Measurements from ENCODE around the gene ANKS1B. TPM values are rescaled to one million over a fixed set of nuclear protein-coding genes. Genes with fewer than 3 reads are reported as not detected.

The ANKS1B gene
- total RNA-seq, 2 experiments from 2014 or later, result not detected

DNA sequence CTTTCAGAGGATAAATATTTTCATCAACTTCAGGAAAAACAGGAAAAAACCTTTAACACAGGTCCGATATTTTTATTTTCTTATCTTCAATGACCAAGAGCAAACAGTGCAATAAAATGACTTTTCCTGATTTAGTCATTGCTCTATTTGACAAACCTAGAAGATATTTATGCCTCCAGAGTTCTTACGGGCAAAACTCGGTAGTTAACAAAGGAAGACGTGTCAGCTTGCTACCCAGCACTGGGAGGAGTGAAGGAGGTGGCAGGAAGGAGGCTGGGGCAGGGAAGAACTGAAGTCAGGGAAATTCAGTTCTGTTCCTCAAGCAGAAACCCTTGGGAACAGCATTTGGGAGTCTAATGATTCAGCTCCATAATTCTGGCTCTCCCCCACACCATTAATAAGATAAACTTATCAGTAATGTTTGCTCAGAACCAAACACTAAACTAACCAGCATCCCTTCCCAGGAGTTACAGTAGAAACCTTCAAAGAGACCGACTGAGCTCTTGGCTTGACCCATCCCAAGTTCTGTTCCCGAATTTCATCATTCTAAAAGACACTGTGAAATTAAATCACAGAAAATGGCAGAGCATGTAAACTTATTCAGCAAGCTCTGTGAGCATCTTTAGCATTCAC, 1176.4 kb downstream of the ANKS1B start:
- no peak for DNase-seq
- Mint-ChIP-seq H3K27me3 (peaks cover 3% of the 10 kb centered on the region), H3K9me3 (no peaks in the 10 kb centered on the region), H3K4me3 (no peak overlapping the region), H3K4me1 (no peaks in the 10 kb centered on the region), H3K27ac (no peak overlapping the region), H3K36me3 (no peaks in the 10 kb centered on the region)

DNA sequence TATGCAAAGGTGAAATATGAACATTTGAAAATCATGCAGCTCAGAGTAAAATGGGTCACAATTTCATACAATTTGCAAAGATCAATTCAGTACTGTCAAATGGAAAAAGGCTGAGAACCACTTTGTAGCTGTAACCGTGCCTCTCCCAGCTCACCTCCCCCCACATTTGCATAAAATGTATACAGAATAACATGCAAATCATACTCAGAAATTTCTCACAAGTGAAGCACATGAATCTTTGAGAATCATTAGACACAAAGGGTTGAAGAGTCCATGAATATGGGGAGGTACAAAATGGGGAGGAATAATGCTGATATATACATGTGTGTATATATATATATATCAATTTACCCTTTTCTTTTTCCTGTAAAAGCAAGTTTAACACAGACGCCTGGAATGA, 1177.5 kb downstream of the ANKS1B start:
- DNase-seq, result no peak
- peaks cover 3% of the 10 kb centered on the region for H3K27me3 Mint-ChIP-seq

DNA sequence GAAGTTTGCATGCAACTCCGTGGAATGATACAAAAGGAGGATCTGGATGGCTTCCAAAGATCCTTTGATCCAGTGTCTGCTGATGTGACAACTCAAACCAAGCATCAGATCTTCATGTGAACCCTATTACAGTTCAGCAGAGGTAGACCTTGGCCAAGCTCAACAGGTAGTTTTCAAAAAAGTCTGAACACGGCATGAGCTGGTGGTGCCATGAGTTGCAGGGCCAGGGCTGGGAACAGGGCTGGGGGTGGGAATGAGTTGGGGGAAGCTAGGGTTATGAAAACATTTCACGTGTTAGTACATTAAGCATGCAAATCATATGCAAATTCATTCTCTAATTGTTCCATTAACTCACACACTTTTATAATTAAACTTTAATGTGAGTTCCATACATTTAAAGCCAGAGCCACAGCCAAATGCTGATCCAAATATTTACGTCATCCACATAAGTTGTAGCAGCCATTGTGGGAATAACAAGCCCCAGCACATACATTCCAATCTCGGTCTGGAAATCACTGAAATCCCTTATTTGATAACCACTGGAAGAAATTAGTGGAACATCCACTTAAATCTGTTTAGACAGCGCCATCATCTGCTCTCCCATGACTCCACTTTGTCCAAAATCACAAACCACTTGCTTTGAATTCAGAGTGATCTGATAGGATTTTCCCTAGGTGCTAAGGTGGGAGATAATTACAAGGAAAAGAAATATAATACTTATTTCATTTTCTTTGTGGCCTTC, 1181.1 kb downstream of the ANKS1B start:
- Mint-ChIP-seq H3K4me3 (no peak overlapping the region), H3K36me3 (no peaks in the 10 kb centered on the region), H3K27me3 (peaks cover 3% of the 10 kb centered on the region), H3K9me3 (no peaks in the 10 kb centered on the region), H3K4me1 (no peaks in the 10 kb centered on the region), H3K27ac (no peak overlapping the region)
- DNase-seq, result no peak

More for the DNA sequence above, 1177.5 kb downstream of the ANKS1B start:
- no peaks in the 10 kb centered on the region for H3K4me1 Mint-ChIP-seq
- no peaks in the 10 kb centered on the region for H3K9me3 Mint-ChIP-seq
- no peaks in the 10 kb centered on the region for H3K36me3 Mint-ChIP-seq
- H3K27ac Mint-ChIP-seq, result no peak overlapping the region
- H3K4me3 Mint-ChIP-seq, result no peak overlapping the region

DNA sequence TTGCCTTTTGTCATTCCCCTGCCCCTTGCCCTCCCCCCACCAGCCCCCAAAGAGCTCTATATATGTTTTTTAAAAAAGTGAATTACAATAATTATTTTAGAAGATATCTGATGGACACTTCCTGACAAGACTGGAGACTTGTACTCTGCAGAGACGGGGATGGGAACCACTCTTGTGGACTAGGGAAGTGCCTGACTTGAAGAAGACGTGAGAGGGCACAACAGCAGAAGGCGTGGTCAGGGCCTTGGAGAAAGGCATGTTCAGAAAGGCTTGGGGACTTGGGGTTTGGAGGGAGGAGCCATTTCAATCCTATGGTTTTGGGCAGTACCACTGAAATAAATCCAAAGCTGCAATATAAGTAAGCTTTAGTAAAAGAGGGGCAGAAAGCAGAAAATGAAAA, 1184.9 kb downstream of the ANKS1B start:
- peaks cover 3% of the 10 kb centered on the region for H3K27me3 Mint-ChIP-seq

DNA sequence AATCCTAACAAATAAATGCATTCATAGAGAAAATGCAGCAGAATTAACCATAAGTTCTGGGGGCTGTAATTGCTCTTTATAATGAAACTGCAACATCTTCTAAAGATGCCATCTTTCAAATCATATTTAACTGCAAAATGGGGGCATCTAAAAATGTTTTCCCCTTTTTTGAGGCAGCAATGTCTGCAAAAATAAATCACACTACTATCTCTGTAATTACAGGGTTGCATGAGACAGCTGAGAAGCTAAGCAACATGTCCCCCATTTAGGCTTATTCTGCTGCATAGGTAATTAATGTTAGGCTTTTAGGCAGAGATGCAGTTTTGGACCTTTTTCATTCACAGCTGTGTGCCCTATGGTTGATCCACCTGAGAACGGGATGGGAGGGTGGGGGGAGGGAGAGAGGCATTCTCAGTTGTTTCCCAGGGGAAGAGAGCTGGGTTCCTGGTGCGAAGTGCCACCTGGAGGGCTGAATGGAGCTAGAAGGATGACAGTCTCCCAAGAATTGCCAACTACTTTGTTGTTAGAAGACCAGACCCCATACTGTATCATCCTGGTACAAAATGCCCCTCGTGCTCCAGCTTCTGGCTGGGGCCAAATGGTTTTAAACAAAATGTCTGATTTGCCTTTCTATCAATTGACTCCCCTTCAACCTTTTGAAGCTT, 1185.5 kb downstream of the ANKS1B start:
- H3K27me3 Mint-ChIP-seq, result peaks cover 3% of the 10 kb centered on the region
- no peaks in the 10 kb centered on the region for H3K9me3 Mint-ChIP-seq
- H3K36me3 Mint-ChIP-seq, result no peaks in the 10 kb centered on the region
- no peaks in the 10 kb centered on the region for H3K4me1 Mint-ChIP-seq
- no peak overlapping the region for H3K4me3 Mint-ChIP-seq
- no peak overlapping the region for H3K27ac Mint-ChIP-seq
- DNase-seq, result no peak

More for the DNA sequence above, 1184.9 kb downstream of the ANKS1B start:
- Mint-ChIP-seq H3K36me3 (no peaks in the 10 kb centered on the region), H3K27ac (no peak overlapping the region), H3K9me3 (no peaks in the 10 kb centered on the region), H3K4me1 (no peaks in the 10 kb centered on the region), H3K4me3 (no peak overlapping the region)
- no peak for DNase-seq

DNA sequence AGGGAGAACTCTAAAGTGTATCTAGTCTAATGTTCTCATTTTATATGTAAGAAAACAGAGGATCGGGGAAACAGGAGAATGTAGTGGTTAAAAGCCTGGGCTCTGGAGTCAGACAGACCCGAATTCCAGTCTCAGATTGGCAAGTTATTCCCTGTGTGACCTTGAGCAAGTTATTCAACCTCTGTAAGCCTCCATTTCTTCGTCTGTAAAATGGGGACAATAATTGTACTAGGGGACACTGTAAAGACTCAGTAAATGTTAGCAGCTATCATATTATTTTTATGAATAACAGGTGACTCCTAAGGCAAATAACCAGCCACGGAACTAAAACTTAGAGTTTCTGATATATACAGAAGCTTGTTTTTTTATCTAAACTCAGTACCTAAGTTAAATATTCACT, 1187.5 kb downstream of the ANKS1B start:
- no peaks in the 10 kb centered on the region for H3K36me3 Mint-ChIP-seq

DNA sequence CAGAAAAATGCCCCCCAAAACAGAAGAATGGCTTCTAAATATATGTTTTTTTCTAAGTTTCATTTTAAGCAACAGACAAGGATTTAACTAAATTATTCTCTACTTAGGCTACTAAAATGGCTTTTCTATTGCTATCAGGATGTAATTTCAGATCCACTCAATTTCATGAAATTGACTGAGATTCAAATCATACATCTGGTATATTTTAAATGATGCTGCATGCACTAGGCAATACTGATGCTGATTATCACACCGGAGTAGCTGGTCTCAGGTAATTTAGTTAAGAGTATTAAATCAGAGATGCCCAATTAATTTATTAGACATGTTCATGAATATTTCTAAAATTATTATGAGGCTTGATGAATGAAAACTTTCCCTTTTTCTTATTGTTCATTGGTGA, 1188.0 kb downstream of the ANKS1B start:
- no peak for DNase-seq
- H3K27me3 Mint-ChIP-seq, result no peaks in the 10 kb centered on the region
- H3K4me3 Mint-ChIP-seq, result no peak overlapping the region
- no peak overlapping the region for H3K27ac Mint-ChIP-seq
- H3K9me3 Mint-ChIP-seq, result no peaks in the 10 kb centered on the region
- no peaks in the 10 kb centered on the region for H3K36me3 Mint-ChIP-seq
- no peaks in the 10 kb centered on the region for H3K4me1 Mint-ChIP-seq

More for the DNA sequence above, 1187.5 kb downstream of the ANKS1B start:
- H3K27me3 Mint-ChIP-seq, result no peaks in the 10 kb centered on the region
- H3K9me3 Mint-ChIP-seq, result no peaks in the 10 kb centered on the region
- no peaks in the 10 kb centered on the region for H3K4me1 Mint-ChIP-seq
- H3K4me3 Mint-ChIP-seq, result no peak overlapping the region
- H3K27ac Mint-ChIP-seq, result no peak overlapping the region
- DNase-seq, result no peak

DNA sequence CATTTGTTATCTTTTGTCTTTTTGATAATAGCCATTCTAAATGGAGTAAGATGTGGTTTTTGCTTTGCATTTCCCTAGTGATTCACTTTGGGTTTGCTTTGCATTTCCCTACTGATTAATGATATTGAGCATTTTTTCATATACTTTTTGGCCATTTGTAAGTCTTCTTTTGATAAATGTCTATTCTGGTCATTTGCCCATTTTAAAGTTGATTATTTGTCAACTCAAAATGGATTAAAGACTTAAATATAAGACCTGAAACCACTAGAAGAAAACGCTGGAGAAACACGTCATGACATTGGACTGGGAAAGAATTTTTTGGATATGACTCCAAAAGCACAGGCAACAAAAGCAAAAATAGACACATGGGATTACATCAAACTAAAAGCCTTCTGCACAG, 1191.6 kb downstream of the ANKS1B start:
- Mint-ChIP-seq H3K4me1 (no peaks in the 10 kb centered on the region), H3K9me3 (no peaks in the 10 kb centered on the region), H3K27me3 (no peaks in the 10 kb centered on the region), H3K36me3 (no peaks in the 10 kb centered on the region), H3K27ac (no peak overlapping the region), H3K4me3 (no peak overlapping the region)
- no peak for DNase-seq

DNA sequence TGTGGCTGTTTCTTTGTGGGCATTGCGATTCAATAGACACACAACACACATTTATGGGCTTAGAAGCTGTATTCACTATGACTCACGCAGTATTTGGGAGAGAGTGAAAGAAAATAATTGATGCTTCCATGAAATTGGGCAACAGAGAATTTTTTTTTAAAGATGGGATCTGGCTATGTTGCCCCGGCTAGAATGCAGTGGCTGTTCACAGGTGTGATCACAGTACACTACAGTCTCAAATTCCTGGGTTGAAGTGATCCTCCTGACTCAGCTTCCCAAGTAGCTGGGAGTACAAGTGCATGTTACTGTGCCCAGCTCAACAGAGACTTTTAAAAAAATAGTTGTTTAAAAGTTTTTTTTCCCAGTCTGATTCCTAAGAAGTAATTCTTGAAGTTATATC, 1193.3 kb downstream of the ANKS1B start:
- Mint-ChIP-seq H3K4me3 (no peak overlapping the region), H3K36me3 (no peaks in the 10 kb centered on the region), H3K27ac (no peak overlapping the region), H3K4me1 (no peaks in the 10 kb centered on the region), H3K9me3 (no peaks in the 10 kb centered on the region), H3K27me3 (no peaks in the 10 kb centered on the region)
- no peak for DNase-seq

DNA sequence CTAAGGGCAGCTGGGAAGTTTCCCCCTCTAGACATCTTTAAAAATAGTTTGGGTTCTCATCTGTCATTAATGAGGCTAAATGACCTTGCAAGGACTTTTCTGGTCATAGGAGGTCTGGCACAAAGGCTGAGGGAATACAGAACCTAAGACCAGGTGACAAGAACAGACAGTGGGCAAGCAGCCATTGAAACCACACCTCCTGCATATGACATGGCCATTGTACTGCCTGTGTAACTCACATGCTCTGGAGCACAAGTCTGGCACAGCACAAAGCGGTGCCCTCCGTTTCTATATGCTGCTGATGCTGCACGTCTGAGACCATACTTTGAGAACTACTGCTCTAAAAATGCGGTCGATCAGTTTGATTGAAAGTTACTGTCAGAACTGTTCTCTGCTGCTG, 1196.3 kb downstream of the ANKS1B start:
- no peaks in the 10 kb centered on the region for H3K27me3 Mint-ChIP-seq
- H3K4me1 Mint-ChIP-seq, result no peaks in the 10 kb centered on the region
- no peak for DNase-seq
- H3K9me3 Mint-ChIP-seq, result no peaks in the 10 kb centered on the region
- no peaks in the 10 kb centered on the region for H3K36me3 Mint-ChIP-seq
- H3K4me3 Mint-ChIP-seq, result no peak overlapping the region
- no peak overlapping the region for H3K27ac Mint-ChIP-seq

DNA sequence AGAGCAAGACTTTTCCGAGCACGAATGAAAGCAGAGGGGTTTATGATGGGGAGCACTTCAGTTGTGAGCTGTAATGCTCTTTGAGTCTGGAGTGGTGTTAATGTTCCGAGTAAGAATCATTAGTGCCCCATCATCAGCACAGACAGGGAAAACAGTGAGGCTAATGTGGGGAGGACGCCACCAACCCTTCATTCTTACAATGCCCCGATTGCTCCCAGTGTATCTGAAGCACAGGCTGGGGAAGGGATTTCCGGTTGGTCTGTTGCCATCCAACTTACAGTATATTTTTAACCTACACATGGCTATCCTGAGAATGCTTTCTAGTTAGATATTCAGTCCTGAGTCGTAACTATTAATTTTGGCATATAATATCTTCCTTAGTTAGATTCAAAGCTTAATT, 1198.1 kb downstream of the ANKS1B start:
- Mint-ChIP-seq H3K27ac (no peak overlapping the region), H3K4me3 (no peak overlapping the region), H3K4me1 (no peaks in the 10 kb centered on the region), H3K9me3 (no peaks in the 10 kb centered on the region), H3K27me3 (no peaks in the 10 kb centered on the region), H3K36me3 (no peaks in the 10 kb centered on the region)
- DNase-seq, result no peak

DNA sequence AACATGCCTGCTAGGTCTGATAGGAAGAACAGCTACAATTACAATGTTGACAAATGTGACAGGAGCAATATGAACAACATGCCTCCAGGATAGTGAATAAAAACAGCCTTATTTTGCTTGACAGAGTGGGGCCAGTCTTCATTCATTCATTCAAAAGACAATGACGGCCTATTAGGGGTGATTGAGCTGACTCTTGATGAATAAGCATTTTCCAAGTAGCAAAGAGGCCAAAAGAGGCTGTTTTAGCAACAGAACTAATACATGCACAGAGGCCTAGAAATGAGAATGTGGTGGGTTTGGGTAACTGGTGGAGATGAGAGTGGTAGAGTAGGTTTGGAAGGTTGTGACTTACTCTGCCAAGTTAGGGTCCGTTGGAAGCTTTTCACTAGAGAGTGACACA, 1201.3 kb downstream of the ANKS1B start:
- H3K4me3 Mint-ChIP-seq, result no peak overlapping the region
- no peaks in the 10 kb centered on the region for H3K4me1 Mint-ChIP-seq
- H3K27ac Mint-ChIP-seq, result no peak overlapping the region
- no peak for DNase-seq
- peaks cover 3% of the 10 kb centered on the region for H3K27me3 Mint-ChIP-seq
- no peaks in the 10 kb centered on the region for H3K9me3 Mint-ChIP-seq
- H3K36me3 Mint-ChIP-seq, result no peaks in the 10 kb centered on the region

DNA sequence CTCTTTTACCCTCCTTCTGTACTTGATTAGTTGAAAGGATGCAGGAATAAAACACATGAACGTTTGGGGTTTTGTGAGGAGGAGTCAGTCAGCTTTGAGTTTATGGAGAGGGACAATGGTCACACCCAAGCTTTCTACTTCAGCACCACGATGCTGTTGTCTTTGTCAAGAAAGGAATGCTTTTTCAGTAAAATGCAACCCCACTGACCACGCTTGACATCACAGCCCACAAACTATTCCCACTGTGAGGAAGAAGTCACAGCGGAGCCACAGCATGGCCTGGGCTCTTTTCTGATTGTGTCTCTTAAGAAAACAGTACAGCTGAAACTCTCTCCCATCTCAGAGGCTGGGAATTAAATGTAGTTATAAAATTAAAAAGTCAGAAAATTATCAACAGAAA, 1204.5 kb downstream of the ANKS1B start:
- Mint-ChIP-seq H3K9me3 (no peaks in the 10 kb centered on the region), H3K27ac (no peak overlapping the region), H3K4me1 (no peaks in the 10 kb centered on the region), H3K27me3 (peaks cover 3% of the 10 kb centered on the region), H3K36me3 (no peaks in the 10 kb centered on the region), H3K4me3 (no peak overlapping the region)
- no peak for DNase-seq

DNA sequence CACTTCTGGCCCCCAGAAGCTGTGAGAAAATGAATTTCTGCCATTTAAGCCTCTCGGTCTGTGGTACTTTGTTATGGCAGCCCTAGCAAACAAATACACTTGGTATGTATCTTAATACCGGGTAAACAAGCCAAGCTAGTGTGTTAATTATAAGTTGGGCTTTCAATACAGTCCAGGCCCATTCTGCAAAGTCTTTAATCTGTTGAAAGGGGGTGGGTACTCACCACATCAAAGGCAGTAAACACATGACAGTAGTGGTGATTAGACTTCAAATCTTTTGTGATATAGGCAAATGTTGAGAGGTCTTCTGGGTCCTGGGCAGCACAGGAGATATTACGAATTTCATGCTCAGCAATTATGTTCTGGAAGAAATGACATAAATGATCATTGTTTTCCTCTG, 1211.9 kb downstream of the ANKS1B start:
- Mint-ChIP-seq H3K9me3 (no peaks in the 10 kb centered on the region), H3K4me1 (peaks cover 4% of the 10 kb centered on the region), H3K4me3 (no peak overlapping the region), H3K36me3 (no peaks in the 10 kb centered on the region), H3K27ac (no peak overlapping the region), H3K27me3 (no peaks in the 10 kb centered on the region)
- DNase-seq, result no peak

DNA sequence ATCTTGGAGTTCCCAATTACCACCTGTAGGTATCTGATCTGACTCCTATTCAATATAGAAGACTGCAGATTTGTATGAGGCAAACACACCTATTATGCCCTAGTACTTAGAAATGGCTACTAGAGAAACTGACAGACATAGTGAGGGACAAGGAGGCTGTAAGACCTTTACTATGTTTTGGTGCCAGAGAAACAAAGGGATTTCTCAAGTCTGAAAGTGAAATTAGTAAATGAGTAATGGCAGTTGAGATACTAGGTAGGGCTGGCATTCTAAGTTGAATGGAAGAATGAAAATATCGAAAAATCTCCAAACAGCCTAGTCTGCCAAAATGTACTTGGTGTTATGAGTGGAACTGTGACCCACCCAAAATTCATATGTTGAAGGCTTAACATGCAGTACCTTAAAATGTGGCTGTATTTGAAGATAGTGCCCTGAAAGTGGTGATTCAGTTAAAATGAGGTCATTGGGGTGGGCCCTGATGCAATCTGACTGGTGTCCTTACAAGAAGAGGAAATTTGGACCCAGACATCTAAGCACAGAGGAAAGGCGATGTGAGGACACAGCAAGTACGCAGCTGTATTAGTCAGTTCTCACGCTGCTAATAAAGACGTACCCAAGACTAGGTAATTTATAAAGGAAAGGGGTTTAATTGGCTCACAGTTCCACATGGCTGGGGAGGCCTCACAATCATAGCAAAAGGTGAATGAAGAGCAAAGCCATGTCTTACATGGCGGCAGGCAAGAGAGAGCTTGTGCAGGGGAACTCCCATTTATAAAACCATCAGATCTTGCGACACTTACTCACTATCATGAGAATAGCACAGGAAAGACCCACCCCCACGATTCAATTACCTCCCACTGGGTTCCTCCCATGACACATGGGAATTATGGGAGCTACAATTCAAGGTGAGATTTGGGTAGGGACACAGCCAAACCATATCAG, 1212.7 kb downstream of the ANKS1B start:
- no peak overlapping the region for H3K4me3 Mint-ChIP-seq
- no peaks in the 10 kb centered on the region for H3K27me3 Mint-ChIP-seq
- no peaks in the 10 kb centered on the region for H3K36me3 Mint-ChIP-seq
- peaks cover 4% of the 10 kb centered on the region for H3K4me1 Mint-ChIP-seq
- no peak for DNase-seq
- peak overlapping the region; percentile 38 for H3K27ac Mint-ChIP-seq
- H3K9me3 Mint-ChIP-seq, result no peaks in the 10 kb centered on the region
